ENCODE data around the gene TMPRSS2.

DNA sequence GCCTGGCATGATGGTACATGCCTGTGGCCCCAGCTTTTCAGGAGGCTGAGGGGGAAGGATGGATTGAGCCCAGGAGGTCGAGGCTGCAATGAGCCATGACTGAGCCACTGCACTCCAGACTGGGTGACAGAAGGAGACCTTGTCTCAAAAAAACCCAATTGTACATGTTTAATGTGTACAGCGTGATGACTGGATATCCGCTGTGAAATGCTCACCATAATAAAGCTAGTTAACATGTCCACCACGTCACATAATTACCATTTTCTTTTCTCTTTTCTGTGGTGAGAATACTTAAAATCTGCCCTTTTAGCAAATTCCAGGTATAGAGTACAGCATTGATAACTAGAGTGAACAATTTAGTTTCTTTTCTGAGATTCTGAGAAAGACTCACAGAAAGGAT is 24.0 kb downstream of the TMPRSS2 start:
- TF ChIP-seq, protein P1, sequence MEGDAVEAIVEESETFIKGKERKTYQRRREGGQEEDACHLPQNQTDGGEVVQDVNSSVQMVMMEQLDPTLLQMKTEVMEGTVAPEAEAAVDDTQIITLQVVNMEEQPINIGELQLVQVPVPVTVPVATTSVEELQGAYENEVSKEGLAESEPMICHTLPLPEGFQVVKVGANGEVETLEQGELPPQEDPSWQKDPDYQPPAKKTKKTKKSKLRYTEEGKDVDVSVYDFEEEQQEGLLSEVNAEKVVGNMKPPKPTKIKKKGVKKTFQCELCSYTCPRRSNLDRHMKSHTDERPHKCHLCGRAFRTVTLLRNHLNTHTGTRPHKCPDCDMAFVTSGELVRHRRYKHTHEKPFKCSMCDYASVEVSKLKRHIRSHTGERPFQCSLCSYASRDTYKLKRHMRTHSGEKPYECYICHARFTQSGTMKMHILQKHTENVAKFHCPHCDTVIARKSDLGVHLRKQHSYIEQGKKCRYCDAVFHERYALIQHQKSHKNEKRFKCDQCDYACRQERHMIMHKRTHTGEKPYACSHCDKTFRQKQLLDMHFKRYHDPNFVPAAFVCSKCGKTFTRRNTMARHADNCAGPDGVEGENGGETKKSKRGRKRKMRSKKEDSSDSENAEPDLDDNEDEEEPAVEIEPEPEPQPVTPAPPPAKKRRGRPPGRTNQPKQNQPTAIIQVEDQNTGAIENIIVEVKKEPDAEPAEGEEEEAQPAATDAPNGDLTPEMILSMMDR (IDR thresholded peaks at IDR 0.05), result no peak
- no peak for TF ChIP-seq POLR2AphosphoS5 (IDR thresholded peaks at IDR 0.05)

Measured in breast epithelium (tissue), 3 donors.